GM12878 (cell line): ENCODE measurements around the gene LEFTY1. TPM values are rescaled to one million over a fixed set of nuclear protein-coding genes. Genes with fewer than 3 reads are reported as not detected.

Experiments
- ATAC-seq: fragments of 200-7000 bp; cut with Tn5 transposase; 3 replicates; pipeline ENCODE4 v1.9.1; 2020; ENCODE audit warnings: mild to moderate bottlenecking, moderate library complexity
- BruUV-seq: library from RNA; stranded (reverse); fragments of 400-500 nt; replicated peaks from 2 replicates; lab custom pipeline; 2021; lab: Mats Ljungman, UMichigan
- CTCF ChIA-PET: fragments of 300-600 bp; sonication (Branson Sonifier 250); formaldehyde crosslinking; extraction: SDS; loops from one replicate; lab custom pipeline; 2021; ENCODE audit warnings: inconsistent platforms; lab: Yijun Ruan, JAX
- POLR2A ChIA-PET: fragments of 350-600 bp; formaldehyde crosslinking; extraction: SDS; loops from one replicate; lab custom pipeline; 2021; ENCODE audit warnings: inconsistent platforms; lab: Charles Lee
- RAD21 ChIA-PET: fragments of 300-600 bp; sonication (Branson Sonifier 250); formaldehyde crosslinking; loops from one replicate; lab custom pipeline; 2023; ENCODE audit warnings: antibody characterized with exemption; ENCODE audit not compliant: unreplicated experiment; lab: Charles Lee
- SMC1A ChIA-PET: fragments of 300-600 bp; sonication (Branson Sonifier 250); formaldehyde crosslinking; loops from one replicate; lab custom pipeline; 2023; ENCODE audit not compliant: unreplicated experiment, uncharacterized antibody; lab: Charles Lee
- DNase-seq: peaks from one replicate; pipeline ENCODE4 v3.0.0-alpha.2; 2011; ENCODE audit warnings: low read depth, low spot score
- FAIRE-seq: peaks from 3 replicates; lab custom pipeline; 2011; peaks lifted over from hg19 to GRCh38; lab: Jason Lieb, UNC
- H2AFZ ChIP-seq: 2 replicates; pipeline ENCODE4 v1.6.0; 2011; ENCODE audit warnings: low read depth, low read length, control low read depth; ENCODE audit not compliant: control insufficient read depth
- H3K27ac ChIP-seq: 2 replicates; pipeline ENCODE4 v1.5.1; 2011; ENCODE audit warnings: control low read depth; ENCODE audit not compliant: control insufficient read depth, insufficient read depth
- H3K27me3 ChIP-seq, 2 experiments: replicated peaks in 1 of 2; 2 replicates each; pipeline versions ENCODE4 v1.6.0 to v1.6.1; 2011; ENCODE audit warnings: low read length in 1 of 2; ENCODE audit not compliant: control insufficient read depth in 2 of 2, insufficient read depth in 2 of 2
- H3K36me3 ChIP-seq, 2 experiments: 2 replicates each; pipeline ENCODE4 v1.5.1; 2011; ENCODE audit warnings: low read length in 1 of 2; ENCODE audit not compliant: control insufficient read depth in 2 of 2, insufficient read depth in 2 of 2
- H3K4me1 ChIP-seq: 2 replicates; pipeline ENCODE4 v1.6.1; 2011; ENCODE audit warnings: mild to moderate bottlenecking, low read length, moderate library complexity, mixed read lengths; ENCODE audit not compliant: control insufficient read depth, insufficient read depth
- H3K4me2 ChIP-seq: 2 replicates; pipeline ENCODE4 v1.6.0; 2011; ENCODE audit warnings: control low read depth; ENCODE audit not compliant: control insufficient read depth, insufficient read depth
- H3K4me3 ChIP-seq: fragments of 200-600 bp; sonication (generic); 2 replicates; pipeline ENCODE4 v1.5.1; 2016
- H3K79me2 ChIP-seq: 2 replicates; pipeline ENCODE4 v1.6.0; 2011; ENCODE audit warnings: low read length; ENCODE audit not compliant: control insufficient read depth, insufficient read depth
- H3K9ac ChIP-seq: 2 replicates; pipeline ENCODE4 v1.8.0; 2011; ENCODE audit warnings: low read length, control low read depth, mixed read lengths; ENCODE audit not compliant: control insufficient read depth, insufficient read depth
- H3K9me3 ChIP-seq: replicated peaks from 3 replicates; pipeline ENCODE4 v1.5.1; 2011; ENCODE audit warnings: mild to moderate bottlenecking, low read length; ENCODE audit not compliant: control insufficient read depth, insufficient read depth
- H4K20me1 ChIP-seq: 2 replicates; pipeline ENCODE4 v1.6.0; 2011; ENCODE audit not compliant: control insufficient read depth, insufficient read depth
- BCLAF1 ChIP-seq: fragments of 450-650 bp; IDR thresholded peaks from 2 replicates; pipeline ENCODE4 v1.6.1; 2017; ENCODE audit warnings: antibody characterized with exemption, mild to moderate bottlenecking, moderate library complexity
- E2F8 ChIP-seq: fragments of 450-650 bp; IDR thresholded peaks from 2 replicates; pipeline ENCODE4 v1.6.1; 2018; ENCODE audit warnings: mild to moderate bottlenecking, low read depth, moderate library complexity; ENCODE audit not compliant: partially characterized antibody
- FOXM1 ChIP-seq: IDR thresholded peaks from 2 replicates; pipeline ENCODE4 v1.6.1; 2012; ENCODE audit warnings: low read depth, mild to moderate bottlenecking, inconsistent platforms, low read length, moderate library complexity
- HCFC1 ChIP-seq: fragments of 150-350 bp; IDR thresholded peaks from 2 replicates; pipeline ENCODE4 v1.6.1; 2014; ENCODE audit warnings: low read length
- LARP7 ChIP-seq: fragments of 450-650 bp; IDR thresholded peaks from 2 replicates; pipeline ENCODE4 v1.6.1; 2017; ENCODE audit warnings: mild to moderate bottlenecking
- MXI1 ChIP-seq: fragments of 150-350 bp; IDR thresholded peaks from 2 replicates; pipeline ENCODE4 v1.6.1; 2011; ENCODE audit warnings: low read depth, mild to moderate bottlenecking, inconsistent platforms, low read length, improper control_type of control experiment
- MYC ChIP-seq: IDR thresholded peaks from 2 replicates; pipeline ENCODE4 v1.6.1; 2011; ENCODE audit warnings: mild to moderate bottlenecking, low read length, moderate library complexity, inconsistent platforms; ENCODE audit not compliant: insufficient read depth, insufficient replicate concordance, insufficient read length, severe bottlenecking
- NFIC ChIP-seq: IDR thresholded peaks from 2 replicates; pipeline ENCODE4 v1.6.1; 2012; ENCODE audit warnings: low read depth, mild to moderate bottlenecking, inconsistent platforms, low read length, moderate library complexity
- NFYA ChIP-seq: IDR thresholded peaks from 2 replicates; pipeline ENCODE4 v1.6.1; 2011; ENCODE audit warnings: low read depth, mild to moderate bottlenecking, low read length, improper control_type of control experiment, borderline replicate concordance
- PKNOX1 ChIP-seq: fragments of 450-650 bp; IDR thresholded peaks from 2 replicates; pipeline ENCODE4 v1.6.1; 2016; ENCODE audit warnings: mild to moderate bottlenecking
- POLR2A ChIP-seq: IDR thresholded peaks from 2 replicates; pipeline ENCODE4 v1.6.1; 2011; ENCODE audit warnings: low read depth, mild to moderate bottlenecking, low read length
- POLR2AphosphoS2 ChIP-seq: IDR thresholded peaks from 2 replicates; pipeline ENCODE4 v1.6.1; 2011; ENCODE audit warnings: low read depth, mild to moderate bottlenecking, low read length, improper control_type of control experiment, moderate library complexity
- SMARCA5 ChIP-seq: fragments of 450-650 bp; IDR thresholded peaks from 2 replicates; pipeline ENCODE4 v1.6.1; 2017; ENCODE audit warnings: mild to moderate bottlenecking
- STAT1 ChIP-seq: fragments of 450-650 bp; conservative IDR thresholded peaks from 2 replicates; pipeline ENCODE4 v1.6.1; 2014; ENCODE audit warnings: antibody characterized with exemption, mild to moderate bottlenecking
- ZNF217 ChIP-seq: fragments of 450-650 bp; IDR thresholded peaks from 2 replicates; pipeline ENCODE4 v1.6.1; 2017; ENCODE audit warnings: antibody characterized with exemption, mild to moderate bottlenecking
- ZSCAN29 ChIP-seq: fragments of 450-650 bp; IDR thresholded peaks from 2 replicates; pipeline ENCODE4 v1.6.1; 2017; ENCODE audit warnings: mild to moderate bottlenecking, moderate library complexity
- WGBS: methylation state at CpG from one replicate; pipeline ENCODE4 v1.1.6; 2016; ENCODE audit warnings: low lambda C conversion rate; ENCODE audit not compliant: insufficient replicate concordance, insufficient coverage; ENCODE audit errors: missing lambda C conversion rate; 5-methylcytosine and 5-hydroxymethylcytosine counted together
- in situ Hi-C: fragments of 300-500 bp; cut with MboI; formaldehyde crosslinking; loops from 9 replicates; pipeline ENCODE4 v1.14.3; 2018; ENCODE audit warnings: mixed read lengths
- intact Hi-C: fragments of 100-400 bp; cut with micrococcal nuclease; formaldehyde crosslinking; loops from one replicate; pipeline ENCODE4 v1.14.2; 2022; ENCODE audit not compliant: unreplicated experiment
- polyA plus RNA-seq, 11 experiments: library from polyadenylated mRNA; depleted of rRNA in 4 of 11; unstranded in 6 of 11; stranded (reverse) in 5 of 11; fragments of >200 nt; fragmentation: Nextera tagmentation in 4 of 11; fragmentation: Illumina TruSeq in 1 of 11; extraction: Ambion mirVana in 4 of 11; extraction: Trizol in 1 of 11; gene quantifications; 1 replicate in 1 of 11; 2 replicates in 10 of 11; pipeline versions ENCODE4 v1.2.1 to v1.2.3, GENCODE V29; 2011 to 2016; ENCODE audit warnings: inconsistent platforms in 2 of 11, missing spikeins in 2 of 11, low read depth in 1 of 11
- total RNA-seq, 4 experiments: library from RNA; depleted of rRNA in 3 of 4; stranded (reverse); fragments of >200 nt in 3 of 4; fragmentation: Illumina TruSeq in 1 of 4; extraction: Trizol in 1 of 4; gene quantifications; 2 replicates each; pipeline versions ENCODE4 v1.2.1 to v1.2.3, GENCODE V29; 2013 to 2021

LEFTY1 gene
- total and polyA plus RNA-seq, 10 of the 15 experiments (the other 5 are each of a cell fraction or from before 2014, with no cell fraction given), result 0.06 TPM; not detected in 8

- no peak for TF ChIP-seq POLR2AphosphoS2
Measured at GRCh38 chr1:225886159-225887029, 2.6 kb downstream of the LEFTY1 start (continued).

- H3K27me3 ChIP-seq, result no peaks in the 10 kb centered on the region
- WGBS, result 82% methylated on average over 6 of the region's 6 CpGs
- no peak overlapping the region for H3K9ac ChIP-seq
- ChIA-PET SMC1A (interaction anchor here (1.0 kb wide), 1 partner anchor 26 kb away, joined by 3 read pairs; no protein-coding TSS in a partner anchor), POLR2A (interaction anchor here (1.2 kb wide), 1 partner anchor 19 kb away, joined by 5 read pairs; no protein-coding TSS in a partner anchor), CTCF (interaction anchor here (0.8 to 4.9 kb wide), 4 partner anchors 11 to 107 kb away, joined by 3 to 40 read pairs (median 4); no protein-coding TSS in a partner anchor), RAD21 (no interaction called here)
- H3K79me2 ChIP-seq, result peaks cover 25% of the 10 kb centered on the region
- intact Hi-C loops, result no loop called here
- no peak overlapping the region for H3K4me2 ChIP-seq
- H3K4me3 ChIP-seq, result no peak overlapping the region
- ATAC-seq (no peak), DNase-seq (no peak), FAIRE-seq (no peak)
- no peaks in the 10 kb centered on the region for H3K9me3 ChIP-seq
- no TSS peak for BruUV-seq
- H2AFZ ChIP-seq, result no peak overlapping the region
- no peak overlapping the region for H3K27ac ChIP-seq
- H3K4me1 ChIP-seq, result peaks cover 17% of the 10 kb centered on the region
- H4K20me1 ChIP-seq, result no peaks in the 10 kb centered on the region
- in situ Hi-C loops, result no loop called here
- no peaks in the 10 kb centered on the region for H3K36me3 ChIP-seq
- TF ChIP-seq HCFC1 (no peak), MYC (no peak), ZNF217 (no peak), STAT1 (no peak), ZSCAN29 (no peak), POLR2A (no peak), E2F8 (no peak), NFYA (no peak), SMARCA5 (no peak), NFIC (no peak), BCLAF1 (no peak), FOXM1 (no peak), PKNOX1 (no peak), MXI1 (no peak), LARP7 (no peak)
Measured at GRCh38 chr1:225885336-225885735, 3.6 kb downstream of the LEFTY1 start.
